Kidney (tissue), 14 donors: ENCODE measurements around the gene PPP1CB. TPM values are rescaled to one million over a fixed set of nuclear protein-coding genes. Genes with fewer than 3 reads are reported as not detected.
A peak's percentile ranks its signal among the peaks of the same experiment; 100 is the strongest.

Source experiments
- DNase-seq, 5 donors: peaks; one replicate each; pipeline ENCODE4 v3.0.0-alpha.2; 2013 to 2020
- FAIRE-seq: peaks from 2 replicates; lab custom pipeline; 2012; peaks lifted over from hg19 to GRCh38; lab: Jason Lieb, UNC
- H3K27ac ChIP-seq, 2 donors: one replicate each; pipeline ENCODE4 v1.7.0; 2013; ENCODE audit warnings: low read depth in 2 of 2, low read length in 2 of 2, inconsistent platforms in 1 of 2
- H3K27me3 ChIP-seq: one replicate; pipeline ENCODE4 v1.7.1; 2013; ENCODE audit warnings: low read length, inconsistent platforms; ENCODE audit not compliant: control insufficient read depth, insufficient read depth
- H3K36me3 ChIP-seq, 3 donors: one replicate each; pipeline versions ENCODE4 v1.7.0 to v1.7.1; 2013; ENCODE audit warnings: low read length in 3 of 3, control low read depth in 1 of 3, inconsistent platforms in 1 of 3; ENCODE audit not compliant: insufficient read depth in 3 of 3, control insufficient read depth in 2 of 3
- H3K4me1 ChIP-seq, 3 donors: one replicate each; pipeline versions ENCODE4 v1.7.0 to v1.7.1; 2013; ENCODE audit warnings: low read length in 3 of 3, inconsistent platforms in 1 of 3, low read depth in 1 of 3; ENCODE audit not compliant: control insufficient read depth in 2 of 3, insufficient read depth in 2 of 3
- H3K4me3 ChIP-seq, 3 donors: one replicate each; pipeline versions ENCODE4 v1.7.0 to v1.8.1; 2013; ENCODE audit warnings: low read length in 3 of 3, control low read depth in 1 of 3, inconsistent platforms in 1 of 3
- H3K9ac ChIP-seq, 3 donors: one replicate each; pipeline versions ENCODE4 v1.7.0 to v1.7.1; 2013; ENCODE audit warnings: low read length in 3 of 3, control low read depth in 1 of 3, inconsistent platforms in 1 of 3
- H3K9me3 ChIP-seq, 3 donors: one replicate each; pipeline versions ENCODE4 v1.7.0 to v1.7.1; 2013; ENCODE audit warnings: low read length in 3 of 3, control low read depth in 1 of 3, inconsistent platforms in 1 of 3; ENCODE audit not compliant: control insufficient read depth in 2 of 3, insufficient read depth in 1 of 3
- intact Hi-C: fragments of 100-400 bp; cut with DNase I; formaldehyde crosslinking; loops from one replicate; pipeline ENCODE4 v1.11.1; 2022
- polyA plus RNA-seq: library from polyadenylated mRNA; stranded (reverse); fragments of 350-450 nt; fragmentation: Illumina TruSeq; extraction: RNeasy Lipid Tissue Mini Kit (QIAGEN cat#74804); gene quantifications from one replicate; pipeline ENCODE4 v1.2.3, GENCODE V29; 2014; ENCODE audit warnings: low read depth, low replicate concordance; ENCODE audit not compliant: insufficient read depth
- total RNA-seq: library from RNA; stranded (reverse); fragmentation: NEBNext Ultra II Directional; extraction: Animal tissue kit (Norgen Biotek cat#: 25700); gene quantifications from one replicate; pipeline ENCODE4 v1.2.1, GENCODE V29; 2021
- TF ChIP-seq, protein P1 (sequence below): IDR thresholded peaks from 3 replicates; pipeline ENCODE4 v1.5.1; 2012; ENCODE audit warnings: mild to moderate bottlenecking, moderate library complexity, borderline replicate concordance; ENCODE audit not compliant: insufficient read depth; ENCODE audit errors: extremely low read depth
- donor health status: control.
- donor health status: control.
- donor health status: control.
- donor health status: control.
- donor health status: control.
- donor health status: DM: yes; HTN: yes; CAD: no.
- donor health status: Normal renal cell carcinoma (clear cell type).

PPP1CB gene
- total and polyA plus RNA-seq, 2 donors from 2014 or later = 63.3 to 358 TPM

DNA sequence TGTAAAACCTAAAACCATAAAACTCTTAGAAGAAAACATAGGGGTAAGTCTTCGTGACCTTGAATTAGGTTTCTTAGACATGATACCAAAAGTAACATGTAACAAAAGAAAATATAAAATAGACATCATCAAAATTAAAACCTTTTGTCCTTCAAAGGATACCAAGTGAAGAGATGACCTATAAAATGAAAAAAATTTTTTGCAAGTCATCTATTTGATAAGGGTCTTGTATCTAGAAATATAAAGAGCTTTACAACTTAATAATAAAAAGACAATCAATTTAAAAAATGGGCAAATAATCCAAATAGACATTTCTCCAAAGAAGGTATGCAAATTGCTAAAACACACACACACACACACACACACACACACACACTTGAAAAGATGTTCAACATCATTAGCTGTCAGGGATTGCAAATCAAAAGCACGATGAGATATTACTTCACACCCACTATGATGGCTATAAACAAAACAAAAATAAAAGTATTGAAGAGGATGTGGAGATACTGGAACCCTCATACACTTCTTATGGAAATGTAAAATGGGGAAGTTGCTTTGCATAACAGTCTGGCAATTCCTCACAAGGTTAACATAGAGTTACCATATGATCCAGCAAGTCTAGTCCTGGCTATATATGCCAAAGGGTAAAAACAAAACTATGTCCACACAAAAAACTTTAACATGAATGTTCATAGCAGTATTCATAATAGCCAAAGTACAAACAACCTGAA is 82.3 kb downstream of the PPP1CB start:
- FAIRE-seq (peak; percentile 6), DNase-seq (no peak)
- no peaks in the 10 kb centered on the region for H3K9me3 ChIP-seq
- no peaks in the 10 kb centered on the region for H3K36me3 ChIP-seq
- TF ChIP-seq, protein P1, sequence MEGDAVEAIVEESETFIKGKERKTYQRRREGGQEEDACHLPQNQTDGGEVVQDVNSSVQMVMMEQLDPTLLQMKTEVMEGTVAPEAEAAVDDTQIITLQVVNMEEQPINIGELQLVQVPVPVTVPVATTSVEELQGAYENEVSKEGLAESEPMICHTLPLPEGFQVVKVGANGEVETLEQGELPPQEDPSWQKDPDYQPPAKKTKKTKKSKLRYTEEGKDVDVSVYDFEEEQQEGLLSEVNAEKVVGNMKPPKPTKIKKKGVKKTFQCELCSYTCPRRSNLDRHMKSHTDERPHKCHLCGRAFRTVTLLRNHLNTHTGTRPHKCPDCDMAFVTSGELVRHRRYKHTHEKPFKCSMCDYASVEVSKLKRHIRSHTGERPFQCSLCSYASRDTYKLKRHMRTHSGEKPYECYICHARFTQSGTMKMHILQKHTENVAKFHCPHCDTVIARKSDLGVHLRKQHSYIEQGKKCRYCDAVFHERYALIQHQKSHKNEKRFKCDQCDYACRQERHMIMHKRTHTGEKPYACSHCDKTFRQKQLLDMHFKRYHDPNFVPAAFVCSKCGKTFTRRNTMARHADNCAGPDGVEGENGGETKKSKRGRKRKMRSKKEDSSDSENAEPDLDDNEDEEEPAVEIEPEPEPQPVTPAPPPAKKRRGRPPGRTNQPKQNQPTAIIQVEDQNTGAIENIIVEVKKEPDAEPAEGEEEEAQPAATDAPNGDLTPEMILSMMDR = no peak
- intact Hi-C loops = no loop called here
- H3K4me1 ChIP-seq = no peaks in the 10 kb centered on the region
- no peak overlapping the region for H3K4me3 ChIP-seq
- H3K27me3 ChIP-seq = no peaks in the 10 kb centered on the region
- H3K27ac ChIP-seq = no peak overlapping the region
- no peak overlapping the region for H3K9ac ChIP-seq

DNA sequence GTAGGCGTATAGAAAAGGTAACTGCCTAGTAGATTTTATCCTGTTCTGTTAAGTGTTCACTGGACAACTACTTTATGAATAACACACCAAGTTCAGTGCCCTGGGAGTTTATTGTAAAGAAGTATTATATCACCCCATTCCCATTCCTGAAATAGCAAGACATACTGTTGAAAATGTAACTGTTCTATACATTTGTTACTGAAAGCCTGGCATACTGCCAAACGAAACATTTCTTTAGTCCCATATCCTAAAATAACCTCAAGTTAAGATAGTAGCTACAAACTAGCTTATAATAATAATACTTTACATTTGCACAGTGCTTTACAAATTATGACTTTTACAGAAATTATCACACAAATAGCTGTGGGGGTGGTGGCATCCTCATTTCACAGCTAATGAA is 84.2 kb downstream of the PPP1CB start:
- Histone ChIP-seq H3K27ac (no peak overlapping the region), H3K4me1 (no peaks in the 10 kb centered on the region), H3K9me3 (no peaks in the 10 kb centered on the region), H3K4me3 (no peak overlapping the region), H3K9ac (no peak overlapping the region), H3K27me3 (no peaks in the 10 kb centered on the region), H3K36me3 (no peaks in the 10 kb centered on the region)
- TF ChIP-seq, protein P1 = no peak
- intact Hi-C loops = no loop called here
- FAIRE-seq (no peak), DNase-seq (peak in 1 of 5 donors; percentile 36)

GRCh38 chr2:28838971-28839370 is 87.3 kb downstream of the PPP1CB start:
- Histone ChIP-seq H3K27me3 (no peaks in the 10 kb centered on the region), H3K9ac (no peak overlapping the region), H3K4me3 (no peak overlapping the region), H3K36me3 (no peaks in the 10 kb centered on the region), H3K27ac (no peak overlapping the region), H3K4me1 (no peaks in the 10 kb centered on the region), H3K9me3 (no peaks in the 10 kb centered on the region)
- intact Hi-C loops = no loop called here
- TF ChIP-seq, protein P1 = no peak
- DNase-seq (no peak), FAIRE-seq (no peak)
